Mammary epithelial cell (primary cell): ENCODE measurements around the gene LPP.

Source experiments
- EZH2 ChIP-seq: IDR thresholded peaks from 2 replicates; pipeline ENCODE4 v1.6.1; 2012; ENCODE audit warnings: low read length, inconsistent platforms, borderline replicate concordance
- TF ChIP-seq, protein P1 (sequence below), 2 donors: IDR thresholded peaks in 1 of 2; conservative IDR thresholded peaks in 1 of 2; 2 replicates each; pipeline ENCODE4 v1.5.1; 2011 to 2012; ENCODE audit warnings: inconsistent platforms in 2 of 2, low read length in 2 of 2, mild to moderate bottlenecking in 2 of 2, control low read depth in 1 of 2, low read depth in 1 of 2; ENCODE audit not compliant: insufficient read depth in 1 of 2; ENCODE audit errors: extremely low read depth in 1 of 2

DNA sequence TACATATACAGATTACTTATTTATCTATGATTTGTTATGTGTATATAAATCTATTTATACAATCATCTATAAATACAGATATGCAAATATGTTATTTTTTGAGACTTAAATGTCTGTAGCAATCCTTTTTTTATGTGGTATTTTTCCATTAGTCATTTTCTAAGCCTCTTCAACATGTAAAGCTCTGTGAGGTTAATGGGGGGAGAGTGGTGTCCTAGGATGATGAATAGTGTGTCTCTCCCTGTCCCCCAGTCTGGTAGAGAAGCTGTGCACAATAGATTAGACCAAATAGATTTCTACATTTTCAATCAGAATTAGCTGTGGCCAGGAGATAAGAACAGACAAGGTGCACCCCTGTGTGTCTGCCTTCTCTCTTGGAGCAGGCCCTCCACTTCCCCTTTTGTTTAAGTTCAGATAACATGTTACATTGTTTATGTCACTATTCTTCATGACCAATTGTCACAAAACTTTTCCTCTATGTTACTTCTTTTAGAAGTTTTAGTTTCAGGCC, 453.9 kb downstream of the LPP start:
- TF ChIP-seq, protein P1, sequence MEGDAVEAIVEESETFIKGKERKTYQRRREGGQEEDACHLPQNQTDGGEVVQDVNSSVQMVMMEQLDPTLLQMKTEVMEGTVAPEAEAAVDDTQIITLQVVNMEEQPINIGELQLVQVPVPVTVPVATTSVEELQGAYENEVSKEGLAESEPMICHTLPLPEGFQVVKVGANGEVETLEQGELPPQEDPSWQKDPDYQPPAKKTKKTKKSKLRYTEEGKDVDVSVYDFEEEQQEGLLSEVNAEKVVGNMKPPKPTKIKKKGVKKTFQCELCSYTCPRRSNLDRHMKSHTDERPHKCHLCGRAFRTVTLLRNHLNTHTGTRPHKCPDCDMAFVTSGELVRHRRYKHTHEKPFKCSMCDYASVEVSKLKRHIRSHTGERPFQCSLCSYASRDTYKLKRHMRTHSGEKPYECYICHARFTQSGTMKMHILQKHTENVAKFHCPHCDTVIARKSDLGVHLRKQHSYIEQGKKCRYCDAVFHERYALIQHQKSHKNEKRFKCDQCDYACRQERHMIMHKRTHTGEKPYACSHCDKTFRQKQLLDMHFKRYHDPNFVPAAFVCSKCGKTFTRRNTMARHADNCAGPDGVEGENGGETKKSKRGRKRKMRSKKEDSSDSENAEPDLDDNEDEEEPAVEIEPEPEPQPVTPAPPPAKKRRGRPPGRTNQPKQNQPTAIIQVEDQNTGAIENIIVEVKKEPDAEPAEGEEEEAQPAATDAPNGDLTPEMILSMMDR (conservative IDR thresholded peaks at IDR 0.05 in 1 of 2, IDR thresholded peaks at IDR 0.05 in 1 of 2; ENCODE audit: extremely low read depth in 1 of 2, insufficient read depth in 1 of 2, low read depth in 1 of 2, low read length in 2 of 2): no peak
- no peak for TF ChIP-seq EZH2
